Endothelial cell of umbilical vein (primary cell): ENCODE data around the gene CTNND2.

Source experiments
- EZH2 ChIP-seq: IDR thresholded peaks from 2 replicates; pipeline ENCODE4 v1.6.1; 2012; ENCODE audit warnings: borderline replicate concordance, low read depth, mild to moderate bottlenecking, moderate library complexity, low read length, inconsistent platforms; ENCODE audit not compliant: severe bottlenecking
- GATA2 ChIP-seq: IDR thresholded peaks from 2 replicates; pipeline ENCODE4 v1.7.0; 2011; ENCODE audit warnings: low read depth, mild to moderate bottlenecking, moderate library complexity, mixed read lengths, low read length; ENCODE audit not compliant: insufficient read length, insufficient read depth
- MYC ChIP-seq: IDR thresholded peaks from one replicate; pipeline ENCODE4 v1.6.1; 2011; ENCODE audit warnings: mild to moderate bottlenecking, low read depth, low read length
- POLR2A ChIP-seq: IDR thresholded peaks from 2 replicates; pipeline ENCODE4 v1.6.1; 2012; ENCODE audit warnings: low read depth, mild to moderate bottlenecking, control low read depth, low read length
- POLR2AphosphoS5 ChIP-seq: IDR thresholded peaks from 2 replicates; pipeline ENCODE4 v1.6.1; 2012; ENCODE audit warnings: low read depth, mild to moderate bottlenecking, control low read depth, low read length, moderate library complexity; ENCODE audit not compliant: insufficient read depth
- TF ChIP-seq, protein P1 (sequence below), 2 donors: IDR thresholded peaks; 1 replicate in 1 of 2; 2 replicates in 1 of 2; pipeline ENCODE4 v1.5.1; 2011; ENCODE audit warnings: low read length in 2 of 2, mild to moderate bottlenecking in 2 of 2, moderate library complexity in 2 of 2, control low read depth in 1 of 2, inconsistent platforms in 1 of 2, low read depth in 1 of 2; ENCODE audit not compliant: insufficient read depth in 1 of 2; ENCODE audit errors: extremely low read depth in 1 of 2

DNA sequence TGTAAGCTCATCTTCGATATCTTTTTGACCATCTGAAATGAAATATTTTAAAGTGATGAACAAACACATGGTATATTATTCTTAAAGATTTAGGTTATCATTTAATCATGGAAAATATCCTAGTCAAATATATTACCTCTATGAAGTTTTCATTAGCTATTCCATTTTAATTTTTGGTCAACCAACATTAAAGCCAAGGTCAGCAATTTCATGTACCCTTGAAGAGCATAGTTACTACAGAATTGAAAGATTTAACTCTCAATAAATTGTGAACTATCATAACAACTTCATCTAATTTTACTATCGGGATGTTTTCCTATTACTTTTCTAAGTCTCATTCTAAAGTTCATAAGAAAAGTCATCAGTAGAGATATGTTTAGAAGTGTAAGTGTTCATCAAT is 492.6 kb downstream of the CTNND2 start:
- no peak for TF ChIP-seq GATA2
- TF ChIP-seq POLR2AphosphoS5 = no peak
- TF ChIP-seq, protein P1, sequence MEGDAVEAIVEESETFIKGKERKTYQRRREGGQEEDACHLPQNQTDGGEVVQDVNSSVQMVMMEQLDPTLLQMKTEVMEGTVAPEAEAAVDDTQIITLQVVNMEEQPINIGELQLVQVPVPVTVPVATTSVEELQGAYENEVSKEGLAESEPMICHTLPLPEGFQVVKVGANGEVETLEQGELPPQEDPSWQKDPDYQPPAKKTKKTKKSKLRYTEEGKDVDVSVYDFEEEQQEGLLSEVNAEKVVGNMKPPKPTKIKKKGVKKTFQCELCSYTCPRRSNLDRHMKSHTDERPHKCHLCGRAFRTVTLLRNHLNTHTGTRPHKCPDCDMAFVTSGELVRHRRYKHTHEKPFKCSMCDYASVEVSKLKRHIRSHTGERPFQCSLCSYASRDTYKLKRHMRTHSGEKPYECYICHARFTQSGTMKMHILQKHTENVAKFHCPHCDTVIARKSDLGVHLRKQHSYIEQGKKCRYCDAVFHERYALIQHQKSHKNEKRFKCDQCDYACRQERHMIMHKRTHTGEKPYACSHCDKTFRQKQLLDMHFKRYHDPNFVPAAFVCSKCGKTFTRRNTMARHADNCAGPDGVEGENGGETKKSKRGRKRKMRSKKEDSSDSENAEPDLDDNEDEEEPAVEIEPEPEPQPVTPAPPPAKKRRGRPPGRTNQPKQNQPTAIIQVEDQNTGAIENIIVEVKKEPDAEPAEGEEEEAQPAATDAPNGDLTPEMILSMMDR (IDR thresholded peaks at IDR 0.05; ENCODE audit: extremely low read depth in 1 of 2, insufficient read depth in 1 of 2, low read depth in 1 of 2, low read length in 2 of 2) = no peak
- TF ChIP-seq MYC = no peak
- no peak for TF ChIP-seq POLR2A
- TF ChIP-seq EZH2 = no peak
